Measurements from ENCODE around the gene PCGF6. TPM values are rescaled to one million over a fixed set of nuclear protein-coding genes. Genes with fewer than 3 reads are reported as not detected.

PCGF6 gene
- total RNA-seq, 6 donors from 2014 or later = 6.0 to 10.9 (median 6.7) TPM

- no peaks in the 10 kb centered on the region for H3K9me3 ChIP-seq
- TF ChIP-seq POLR2A (IDR thresholded peaks at IDR 0.05) = no peak
- TF ChIP-seq, protein P1, sequence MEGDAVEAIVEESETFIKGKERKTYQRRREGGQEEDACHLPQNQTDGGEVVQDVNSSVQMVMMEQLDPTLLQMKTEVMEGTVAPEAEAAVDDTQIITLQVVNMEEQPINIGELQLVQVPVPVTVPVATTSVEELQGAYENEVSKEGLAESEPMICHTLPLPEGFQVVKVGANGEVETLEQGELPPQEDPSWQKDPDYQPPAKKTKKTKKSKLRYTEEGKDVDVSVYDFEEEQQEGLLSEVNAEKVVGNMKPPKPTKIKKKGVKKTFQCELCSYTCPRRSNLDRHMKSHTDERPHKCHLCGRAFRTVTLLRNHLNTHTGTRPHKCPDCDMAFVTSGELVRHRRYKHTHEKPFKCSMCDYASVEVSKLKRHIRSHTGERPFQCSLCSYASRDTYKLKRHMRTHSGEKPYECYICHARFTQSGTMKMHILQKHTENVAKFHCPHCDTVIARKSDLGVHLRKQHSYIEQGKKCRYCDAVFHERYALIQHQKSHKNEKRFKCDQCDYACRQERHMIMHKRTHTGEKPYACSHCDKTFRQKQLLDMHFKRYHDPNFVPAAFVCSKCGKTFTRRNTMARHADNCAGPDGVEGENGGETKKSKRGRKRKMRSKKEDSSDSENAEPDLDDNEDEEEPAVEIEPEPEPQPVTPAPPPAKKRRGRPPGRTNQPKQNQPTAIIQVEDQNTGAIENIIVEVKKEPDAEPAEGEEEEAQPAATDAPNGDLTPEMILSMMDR (IDR thresholded peaks at IDR 0.05) = no peak
- no peak for TF ChIP-seq POLR2AphosphoS5 (IDR thresholded peaks at IDR 0.05)
- TF ChIP-seq EP300 (IDR thresholded peaks at IDR 0.05) = no peak
- peaks cover 8 to 22% (median 13%) of the 10 kb centered on the region in 4 donors for H3K4me1 ChIP-seq
- ATAC-seq (ENCODE audit: low FRiP score in 2 of 2) (no peak), DNase-seq (peak in 1 of 2 donors; percentile 79)
- H3K27me3 ChIP-seq = peaks cover 0 to 31% (median 22%) of the 10 kb centered on the region in 4 donors
- H3K4me3 ChIP-seq = peak overlapping the region in 2 of 4 donors; percentile 11 to 35
- H3K27ac ChIP-seq = no peak overlapping the region
- 15 to 16% methylated on average over 6 to 47 of the region's 76 CpGs for WGBS, 2 donors
- no peaks in the 10 kb centered on the region for H3K36me3 ChIP-seq
These were observed 73.0 kb downstream of the PCGF6 start for GRCh38 chr10:103277713-103278536.

DNA sequence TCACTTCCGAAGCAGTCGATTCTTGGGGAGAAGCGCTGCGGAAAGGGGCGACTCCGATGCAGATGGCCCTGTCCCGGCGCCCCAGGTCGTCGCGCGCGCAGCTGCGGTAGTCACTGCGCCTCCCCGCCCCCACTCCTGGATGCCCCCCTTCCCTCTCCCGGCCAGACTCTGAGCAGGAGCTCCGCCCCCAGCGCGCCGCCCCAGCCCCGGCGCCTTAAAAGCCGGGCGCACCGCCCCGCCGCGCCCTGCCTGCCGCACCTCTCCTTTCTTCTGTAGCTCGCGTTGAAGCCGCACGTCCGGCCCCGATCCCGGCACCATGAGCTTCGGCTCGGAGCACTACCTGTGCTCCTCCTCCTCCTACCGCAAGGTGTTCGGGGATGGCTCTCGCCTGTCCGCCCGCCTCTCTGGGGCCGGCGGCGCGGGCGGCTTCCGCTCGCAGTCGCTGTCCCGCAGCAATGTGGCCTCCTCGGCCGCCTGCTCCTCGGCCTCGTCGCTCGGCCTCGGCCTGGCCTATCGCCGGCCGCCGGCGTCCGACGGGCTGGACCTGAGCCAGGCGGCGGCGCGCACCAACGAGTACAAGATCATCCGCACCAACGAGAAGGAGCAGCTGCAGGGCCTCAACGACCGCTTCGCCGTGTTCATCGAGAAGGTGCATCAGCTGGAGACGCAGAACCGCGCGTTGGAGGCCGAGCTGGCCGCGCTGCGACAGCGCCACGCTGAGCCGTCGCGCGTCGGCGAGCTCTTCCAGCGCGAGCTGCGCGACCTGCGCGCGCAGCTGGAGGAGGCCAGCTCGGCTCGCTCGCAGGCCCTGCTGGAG is 73.8 kb downstream of the PCGF6 start, which contains the start of gene INA:
Gene INA, plus strand, starts transcription at position 243 of the 817 bp plus-strand sequence. Its CDS starts 74 bp downstream, at position 317.
- no peak within 1 kb of the TSS for H3K27ac ChIP-seq
- peak in 1 of 2 donors; percentile 79 for DNase-seq
- peaks cover 0 to 31% (median 22%) of the 10 kb centered on the region in 4 donors for H3K27me3 ChIP-seq
- no peak for ATAC-seq (ENCODE audit: low FRiP score in 2 of 2)
- H3K4me3 ChIP-seq = peak within 1 kb of the TSS in 2 of 4 donors; percentile 11 to 35
- H3K4me1 ChIP-seq = peaks cover 8 to 22% (median 13%) of the 10 kb centered on the region in 4 donors
- H3K36me3 ChIP-seq = no peaks in the 10 kb centered on the region
- no peaks in the 10 kb centered on the region for H3K9me3 ChIP-seq
- no peak for TF ChIP-seq POLR2AphosphoS5 (IDR thresholded peaks at IDR 0.05)
- TF ChIP-seq EP300 (IDR thresholded peaks at IDR 0.05) = no peak
- TF ChIP-seq, protein P1 (IDR thresholded peaks at IDR 0.05) = no peak
- TF ChIP-seq POLR2A (IDR thresholded peaks at IDR 0.05) = no peak
- WGBS, 2 donors = 5% methylated on average over 54 of the region's 105 CpGs; no CpG with 5 or more reads in 1 of the 2 donors

DNA sequence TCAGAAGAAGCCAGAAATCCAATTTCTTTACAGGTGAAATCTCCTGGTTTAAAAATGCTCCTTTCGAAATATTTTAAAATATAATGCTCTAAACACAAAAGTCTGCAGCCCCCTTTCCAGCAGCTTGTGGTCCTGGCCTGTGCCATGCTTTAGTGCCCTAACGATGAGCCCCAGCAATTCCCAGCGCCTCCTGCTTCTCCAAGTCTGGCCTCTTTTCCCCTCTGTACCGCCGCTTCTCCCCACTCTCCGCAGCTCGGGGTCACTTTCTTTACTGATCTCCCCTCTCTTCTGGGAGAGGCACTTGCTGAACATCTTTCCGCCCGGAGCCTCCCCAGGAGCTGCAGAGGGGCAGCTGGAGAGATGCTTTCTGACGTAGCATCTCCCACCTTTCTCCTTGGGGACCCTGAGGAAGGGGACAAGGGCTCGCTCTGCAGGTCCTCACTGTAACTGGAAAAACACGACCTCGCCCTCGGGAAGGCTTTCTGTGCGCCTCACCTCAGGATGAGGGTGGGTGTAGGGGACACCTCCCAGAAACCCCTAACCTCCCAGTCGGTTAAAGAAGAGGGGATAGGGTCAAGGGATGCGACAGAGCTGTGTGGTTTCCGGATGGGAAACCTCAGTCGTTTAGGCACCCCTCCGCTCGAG is 74.6 kb downstream of the PCGF6 start:
- ATAC-seq (ENCODE audit: low FRiP score in 2 of 2) = no peak
- Histone ChIP-seq H3K36me3 (no peaks in the 10 kb centered on the region), H3K4me3 (peak overlapping the region in 1 of 4 donors; percentile 35), H3K27ac (no peak overlapping the region), H3K9me3 (no peaks in the 10 kb centered on the region), H3K27me3 (peaks cover 0 to 31% (median 22%) of the 10 kb centered on the region in 4 donors), H3K4me1 (peaks cover 8 to 22% (median 13%) of the 10 kb centered on the region in 4 donors)
- TF ChIP-seq POLR2AphosphoS5 (IDR thresholded peaks at IDR 0.05) (no peak), EP300 (IDR thresholded peaks at IDR 0.05) (no peak), POLR2A (IDR thresholded peaks at IDR 0.05) (no peak)
- TF ChIP-seq, protein P1 (IDR thresholded peaks at IDR 0.05) = no peak
- DNase-seq = no peak
- WGBS, 2 donors = 9 to 27% methylated on average over 10 to 21 of the region's 21 CpGs

- WGBS, 2 donors = 37 to 69% methylated on average over 4 of the region's 4 CpGs
- H3K4me3 ChIP-seq = no peak overlapping the region
- peaks cover 0 to 20% (median 17%) of the 10 kb centered on the region in 4 donors for H3K27me3 ChIP-seq
- H3K4me1 ChIP-seq = peaks cover 8 to 18% (median 13%) of the 10 kb centered on the region in 4 donors
- H3K36me3 ChIP-seq = no peaks in the 10 kb centered on the region
- TF ChIP-seq POLR2AphosphoS5 (IDR thresholded peaks at IDR 0.05) (no peak), POLR2A (IDR thresholded peaks at IDR 0.05) (no peak), EP300 (IDR thresholded peaks at IDR 0.05) (no peak)
- TF ChIP-seq, protein P1 (IDR thresholded peaks at IDR 0.05) = no peak
- ATAC-seq (ENCODE audit: low FRiP score in 2 of 2) (peak; percentile 37 to 85), DNase-seq (no peak)
- H3K27ac ChIP-seq = no peak overlapping the region
- H3K9me3 ChIP-seq = no peaks in the 10 kb centered on the region
These were observed 77.9 kb downstream of the PCGF6 start for GRCh38 chr10:103273041-103273441.

Data from upper lobe of left lung (tissue), 6 donors.